ENCODE data around the gene MXD4. TPM values are rescaled to one million over a fixed set of nuclear protein-coding genes. Genes with fewer than 3 reads are reported as not detected.

MXD4 gene
- polyA plus RNA-seq, 1 experiment = 46.0 TPM

GRCh38 chr4:2289955-2290333 lies 28.0 kb upstream of the MXD4 start:
- TF ChIP-seq CTCF (IDR thresholded peaks at IDR 0.05; ENCODE audit: low read depth, low read length) = no peak
- ChIA-PET CTCF (no interaction called here), POLR2A (no interaction called here)
- peaks cover 7% of the 10 kb centered on the region for H3K27me3 ChIP-seq (ENCODE audit: control insufficient read depth, insufficient read depth, low read length)
- H3K9me3 ChIP-seq (ENCODE audit: control insufficient read depth, insufficient read depth, low read length) = peaks cover 2% of the 10 kb centered on the region; the same call in 1 of the 2 replicates
- H3K4me3 ChIP-seq (ENCODE audit: low read depth, low read length) = no peak overlapping the region
- DNase-seq (ENCODE audit: low read depth, low spot score) = no peak
- H3K27ac ChIP-seq (ENCODE audit: low read depth, low read length) = no peak overlapping the region

- Histone ChIP-seq H3K27me3 (ENCODE audit: control insufficient read depth, insufficient read depth, low read length) (peaks cover 7% of the 10 kb centered on the region), H3K27ac (ENCODE audit: low read depth, low read length) (no peak overlapping the region), H3K4me3 (ENCODE audit: low read depth, low read length) (no peak overlapping the region), H3K9me3 (ENCODE audit: control insufficient read depth, insufficient read depth, low read length) (peaks cover 2% of the 10 kb centered on the region; the same call in 1 of the 2 replicates)
- no peak for DNase-seq (ENCODE audit: low read depth, low spot score)
- ChIA-PET CTCF (no interaction called here), POLR2A (interaction anchor here (1.1 kb wide), 1 partner anchor 27 kb away, joined by 5 read pairs; the partner anchor contains the start of gene MXD4)
- TF ChIP-seq CTCF (IDR thresholded peaks at IDR 0.05; ENCODE audit: low read depth, low read length) = no peak
These were observed 27.5 kb upstream of the MXD4 start for GRCh38 chr4:2289311-2289954.

- Histone ChIP-seq H3K27ac (ENCODE audit: low read depth, low read length) (no peak overlapping the region), H3K9me3 (ENCODE audit: control insufficient read depth, insufficient read depth, low read length) (peaks cover 4% of the 10 kb centered on the region; the same call in 1 of the 2 replicates), H3K27me3 (ENCODE audit: control insufficient read depth, insufficient read depth, low read length) (peaks cover 5% of the 10 kb centered on the region), H3K4me3 (ENCODE audit: low read depth, low read length) (no peak overlapping the region)
- ChIA-PET CTCF (no interaction called here), POLR2A (interaction anchor here (1.1 kb wide), 1 partner anchor 26 kb away, joined by 5 read pairs; the partner anchor contains the start of gene MXD4)
- TF ChIP-seq CTCF (IDR thresholded peaks at IDR 0.05; ENCODE audit: low read depth, low read length) = no peak
- DNase-seq (ENCODE audit: low read depth, low spot score) = no peak
These were observed 26.2 kb upstream of the MXD4 start for GRCh38 chr4:2288051-2288541.

GRCh38 chr4:2287594-2287915 lies 25.6 kb upstream of the MXD4 start:
- Histone ChIP-seq H3K4me3 (ENCODE audit: low read depth, low read length) (no peak overlapping the region), H3K27me3 (ENCODE audit: control insufficient read depth, insufficient read depth, low read length) (peaks cover 6% of the 10 kb centered on the region), H3K9me3 (ENCODE audit: control insufficient read depth, insufficient read depth, low read length) (peaks cover 4% of the 10 kb centered on the region; the same call in 1 of the 2 replicates), H3K27ac (ENCODE audit: low read depth, low read length) (no peak overlapping the region)
- POLR2A ChIA-PET = no interaction called here
- CTCF ChIA-PET = no interaction called here
- no peak for DNase-seq (ENCODE audit: low read depth, low spot score)
- no peak for TF ChIP-seq CTCF (IDR thresholded peaks at IDR 0.05; ENCODE audit: low read depth, low read length)

- peaks cover 4% of the 10 kb centered on the region; the same call in 1 of the 2 replicates for H3K9me3 ChIP-seq (ENCODE audit: control insufficient read depth, insufficient read depth, low read length)
- CTCF ChIA-PET = no interaction called here
- H3K27me3 ChIP-seq (ENCODE audit: control insufficient read depth, insufficient read depth, low read length) = peaks cover 2% of the 10 kb centered on the region
- DNase-seq (ENCODE audit: low read depth, low spot score) = no peak
- no peak overlapping the region for H3K27ac ChIP-seq (ENCODE audit: low read depth, low read length)
- H3K4me3 ChIP-seq (ENCODE audit: low read depth, low read length) = no peak overlapping the region
- no peak for TF ChIP-seq CTCF (IDR thresholded peaks at IDR 0.05; ENCODE audit: low read depth, low read length)
- POLR2A ChIA-PET = no interaction called here
These were observed 25.1 kb upstream of the MXD4 start for GRCh38 chr4:2286904-2287593.

Data from AG04450 (cell line).